Measurements from ENCODE around the gene PAGE1.

Gene PAGE1

DNA sequence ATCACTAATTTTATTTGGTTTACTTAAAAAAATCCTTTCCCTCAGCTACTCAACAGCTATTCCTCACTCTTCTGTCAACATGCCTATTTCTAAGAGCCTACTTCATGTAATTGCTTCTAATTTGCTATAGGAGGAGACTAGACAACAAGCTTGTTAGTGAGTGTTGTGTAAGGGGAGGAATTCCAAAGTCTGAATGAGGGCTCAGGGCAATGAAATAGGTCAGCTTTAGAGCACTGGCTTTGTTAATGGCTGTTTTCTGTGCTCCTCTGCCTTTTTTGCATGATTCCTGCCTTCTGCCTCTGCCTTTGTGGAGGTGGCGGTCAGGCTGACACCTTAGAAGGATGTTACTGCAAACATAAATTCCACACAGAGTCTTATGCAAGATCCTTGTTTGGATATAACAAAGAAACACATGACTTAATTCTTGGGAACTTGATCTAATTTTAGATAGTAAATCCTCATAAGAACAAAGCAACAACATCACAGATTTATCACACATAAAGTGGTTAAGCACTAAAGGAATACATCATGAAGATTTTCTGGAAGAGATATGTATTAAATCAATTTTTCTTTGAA, 15.0 kb upstream of the PAGE1 start:
- TF ChIP-seq, protein P1, sequence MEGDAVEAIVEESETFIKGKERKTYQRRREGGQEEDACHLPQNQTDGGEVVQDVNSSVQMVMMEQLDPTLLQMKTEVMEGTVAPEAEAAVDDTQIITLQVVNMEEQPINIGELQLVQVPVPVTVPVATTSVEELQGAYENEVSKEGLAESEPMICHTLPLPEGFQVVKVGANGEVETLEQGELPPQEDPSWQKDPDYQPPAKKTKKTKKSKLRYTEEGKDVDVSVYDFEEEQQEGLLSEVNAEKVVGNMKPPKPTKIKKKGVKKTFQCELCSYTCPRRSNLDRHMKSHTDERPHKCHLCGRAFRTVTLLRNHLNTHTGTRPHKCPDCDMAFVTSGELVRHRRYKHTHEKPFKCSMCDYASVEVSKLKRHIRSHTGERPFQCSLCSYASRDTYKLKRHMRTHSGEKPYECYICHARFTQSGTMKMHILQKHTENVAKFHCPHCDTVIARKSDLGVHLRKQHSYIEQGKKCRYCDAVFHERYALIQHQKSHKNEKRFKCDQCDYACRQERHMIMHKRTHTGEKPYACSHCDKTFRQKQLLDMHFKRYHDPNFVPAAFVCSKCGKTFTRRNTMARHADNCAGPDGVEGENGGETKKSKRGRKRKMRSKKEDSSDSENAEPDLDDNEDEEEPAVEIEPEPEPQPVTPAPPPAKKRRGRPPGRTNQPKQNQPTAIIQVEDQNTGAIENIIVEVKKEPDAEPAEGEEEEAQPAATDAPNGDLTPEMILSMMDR (IDR thresholded peaks at IDR 0.05; ENCODE audit: low read depth, low read length), result no peak
- no peak for DNase-seq (ENCODE audit: extremely low read depth, low read depth)

DNA sequence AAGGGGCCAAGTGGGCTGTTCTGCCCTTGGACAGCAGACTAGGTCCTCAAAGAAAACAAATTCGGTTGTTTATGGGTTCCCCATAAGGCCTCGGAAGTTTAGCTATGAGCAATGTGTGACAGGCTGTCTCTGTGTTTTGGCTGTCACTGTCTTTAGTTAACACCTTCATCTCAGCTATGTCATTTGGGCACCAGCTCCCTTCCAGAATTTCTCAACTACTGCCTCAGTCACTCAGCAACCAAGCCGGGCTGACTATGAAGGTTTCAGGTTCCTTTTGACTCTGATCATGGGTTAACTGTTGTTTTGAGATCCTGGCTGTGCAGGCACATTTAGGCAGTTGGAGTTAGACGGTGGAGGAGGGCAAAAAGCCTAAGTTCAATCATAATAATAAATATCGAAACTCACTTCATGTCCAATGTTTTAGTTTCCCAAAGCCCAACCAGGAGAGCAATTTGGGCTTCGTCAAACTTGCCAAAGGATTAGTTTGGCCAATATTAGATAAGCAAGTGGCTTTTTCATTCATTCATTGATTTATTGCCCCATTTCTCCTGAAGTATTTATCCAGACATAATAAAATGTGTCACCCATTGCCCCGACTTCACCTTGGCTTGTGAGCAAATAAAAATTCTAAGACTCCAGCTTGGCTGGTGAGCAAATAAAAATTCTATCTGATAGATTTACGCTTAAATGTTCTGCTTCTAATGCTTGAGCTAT, 9.1 kb upstream of the PAGE1 start:
- DNase-seq (ENCODE audit: extremely low read depth, low read depth), result no peak
- TF ChIP-seq, protein P1 (IDR thresholded peaks at IDR 0.05; ENCODE audit: low read depth, low read length), result no peak

DNA sequence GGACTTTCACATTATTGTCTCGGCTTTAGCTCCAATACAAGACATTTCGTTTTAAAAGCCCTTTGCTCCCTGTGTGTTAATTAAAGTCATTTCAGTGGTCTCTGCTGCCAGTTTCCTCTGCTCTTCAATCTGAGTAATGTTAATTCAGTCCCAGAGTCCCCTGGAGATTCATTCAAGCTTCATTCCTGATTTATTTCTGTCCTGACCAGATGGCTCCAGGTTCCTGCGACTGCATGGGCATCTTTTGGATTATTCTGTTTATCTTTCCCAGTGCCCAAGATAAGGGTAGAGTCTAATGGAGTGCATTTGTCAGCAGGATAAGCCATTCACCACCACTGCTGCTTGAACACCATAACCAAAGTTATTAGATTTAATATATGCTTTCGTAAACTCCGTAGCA, 6.1 kb upstream of the PAGE1 start:
- DNase-seq (ENCODE audit: extremely low read depth, low read depth), result no peak
- TF ChIP-seq, protein P1 (IDR thresholded peaks at IDR 0.05; ENCODE audit: low read depth, low read length), result no peak

DNA sequence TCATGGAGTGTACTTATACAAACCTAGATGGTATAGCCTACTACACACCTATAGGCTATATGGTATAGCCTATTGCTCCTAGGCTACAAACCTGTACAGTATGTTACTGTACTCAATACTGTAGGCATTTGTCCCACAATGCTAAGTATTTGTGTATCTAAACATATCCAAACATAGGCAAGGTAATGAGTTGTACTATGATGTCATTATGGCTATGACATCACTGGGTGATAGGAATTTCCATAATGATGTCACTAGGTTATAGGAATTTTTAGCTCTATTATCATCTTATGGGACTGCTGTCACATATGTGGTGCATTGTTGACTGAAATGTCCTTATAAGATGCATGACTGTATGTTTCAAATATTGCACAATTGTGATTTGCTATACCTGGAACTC, 5.5 kb upstream of the PAGE1 start:
- DNase-seq (ENCODE audit: extremely low read depth, low read depth), result no peak
- TF ChIP-seq, protein P1 (IDR thresholded peaks at IDR 0.05; ENCODE audit: low read depth, low read length), result no peak

DNA sequence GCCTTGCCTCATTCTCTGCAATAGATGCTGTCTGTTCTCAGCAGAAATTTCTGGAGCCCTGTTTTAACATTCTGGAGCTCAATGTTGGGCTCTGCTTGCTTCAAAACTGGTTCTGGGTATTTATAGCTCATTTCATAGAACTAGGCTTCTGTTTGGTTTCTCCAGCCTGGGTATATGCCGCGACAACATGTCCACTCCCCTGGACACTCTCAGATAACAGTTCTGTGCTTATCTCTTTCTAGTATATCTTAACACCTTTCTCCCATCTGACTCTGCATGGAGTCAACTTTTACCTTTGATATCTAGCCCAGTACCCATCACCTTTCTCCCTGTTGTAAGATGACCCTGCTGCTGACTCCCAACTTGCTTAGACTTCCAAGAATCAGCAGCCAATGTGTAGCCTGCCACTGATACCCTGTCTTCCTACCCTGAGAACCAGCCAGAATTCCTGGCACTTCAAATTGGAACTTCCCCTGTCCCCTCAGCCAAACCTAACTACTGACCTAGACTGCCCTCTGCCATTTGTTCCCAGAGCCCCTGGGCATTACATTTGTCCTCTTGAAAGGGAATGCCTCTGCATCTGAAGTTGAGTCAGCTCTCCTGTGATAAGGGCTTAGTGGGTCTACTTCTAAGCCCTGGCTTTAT, 20.6 kb downstream of the PAGE1 start:
- no peak for DNase-seq (ENCODE audit: extremely low read depth, low read depth)
- TF ChIP-seq, protein P1 (IDR thresholded peaks at IDR 0.05; ENCODE audit: low read depth, low read length), result no peak

DNA sequence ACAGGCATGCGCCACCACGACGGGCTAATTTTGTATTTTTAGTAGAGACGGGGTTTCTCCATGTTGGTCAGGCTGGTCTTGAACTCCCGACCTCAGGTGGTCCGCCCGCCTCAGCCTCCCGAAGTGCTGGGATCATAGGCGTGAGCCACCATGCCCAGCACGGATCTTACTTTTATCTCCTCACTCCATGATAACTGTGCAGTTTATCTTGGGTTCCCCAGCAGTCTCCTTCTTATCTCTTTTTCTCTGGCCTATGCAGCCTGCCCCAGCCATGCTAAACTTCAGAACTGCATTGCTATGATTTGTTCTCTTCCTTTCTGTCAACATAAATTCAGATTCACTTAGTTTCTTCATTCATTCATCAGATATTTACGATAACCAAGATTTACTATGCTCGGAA, 22.4 kb downstream of the PAGE1 start:
- DNase-seq (ENCODE audit: extremely low read depth, low read depth), result no peak
- TF ChIP-seq, protein P1 (IDR thresholded peaks at IDR 0.05; ENCODE audit: low read depth, low read length), result no peak

DNA sequence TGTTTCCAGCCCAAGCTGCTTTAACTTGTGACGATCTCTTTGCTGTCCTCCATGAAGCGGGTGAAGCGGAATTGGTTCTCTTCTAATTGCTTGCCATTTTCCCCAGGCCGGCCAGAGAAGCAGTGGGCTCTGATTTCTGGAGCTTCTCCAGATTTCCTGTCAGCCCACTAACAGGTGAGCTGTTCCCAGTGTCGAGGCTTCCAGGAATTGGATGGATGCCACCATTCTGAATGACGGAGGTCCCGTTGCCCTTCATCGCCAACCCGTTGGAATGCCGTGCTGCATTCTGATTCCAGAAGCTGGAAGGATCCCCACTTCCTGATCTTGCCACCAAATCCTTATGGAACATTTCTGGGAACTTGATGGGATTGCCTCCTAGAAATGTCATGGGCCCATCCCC, 31.0 kb downstream of the PAGE1 start:
- no peak for DNase-seq (ENCODE audit: extremely low read depth, low read depth)
- TF ChIP-seq, protein P1 (IDR thresholded peaks at IDR 0.05; ENCODE audit: low read depth, low read length), result no peak
